ENCODE data around the gene TEAD1.

GRCh38 chr11:12777208-12777874, 103.1 kb downstream of the TEAD1 start:
- no peak for TF ChIP-seq CTCF (IDR thresholded peaks at IDR 0.05)
- TF ChIP-seq POLR2A (IDR thresholded peaks at IDR 0.05), result no peak
